PC-9 (cell line): ENCODE measurements around the gene IMMP2L.
"Not testable (repeated sequence)": the region's sequence is repeated elsewhere in the genome, so short reads cannot be mapped to it uniquely, and the experiment has no call there.

Experiments
- EZH2 ChIP-seq: fragments of 200-600 bp; sonication (generic); IDR thresholded peaks from 2 replicates; pipeline ENCODE4 v1.8.0; 2017; ENCODE audit warnings: antibody characterized with exemption, low read depth
- TF ChIP-seq, protein P1 (sequence below): fragments of 200-600 bp; sonication (generic); conservative IDR thresholded peaks from 2 replicates; pipeline ENCODE4 v1.6.1; 2017; ENCODE audit warnings: mixed run types, antibody characterized with exemption, mild to moderate bottlenecking, moderate library complexity

DNA sequence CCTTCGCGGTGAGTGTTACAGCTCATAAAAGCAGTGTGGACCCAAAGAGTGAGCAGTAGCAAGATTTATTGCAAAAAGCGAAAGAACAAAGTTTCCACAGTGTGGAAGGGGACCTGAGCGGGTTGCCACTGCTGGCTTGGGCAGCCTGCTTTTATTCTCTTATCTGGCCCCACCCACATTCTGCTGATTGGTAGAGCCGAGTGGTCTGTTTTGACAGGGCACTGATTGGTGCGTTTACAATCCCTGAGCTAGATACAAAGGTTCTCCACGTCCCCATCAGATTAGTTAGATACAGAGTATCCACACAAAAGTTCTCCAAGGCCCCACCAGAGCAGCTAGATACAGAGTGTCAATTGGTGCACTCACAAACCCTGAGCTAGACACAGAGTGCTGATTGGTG lies 18.9 kb upstream of the IMMP2L start:
- TF ChIP-seq, protein P1, sequence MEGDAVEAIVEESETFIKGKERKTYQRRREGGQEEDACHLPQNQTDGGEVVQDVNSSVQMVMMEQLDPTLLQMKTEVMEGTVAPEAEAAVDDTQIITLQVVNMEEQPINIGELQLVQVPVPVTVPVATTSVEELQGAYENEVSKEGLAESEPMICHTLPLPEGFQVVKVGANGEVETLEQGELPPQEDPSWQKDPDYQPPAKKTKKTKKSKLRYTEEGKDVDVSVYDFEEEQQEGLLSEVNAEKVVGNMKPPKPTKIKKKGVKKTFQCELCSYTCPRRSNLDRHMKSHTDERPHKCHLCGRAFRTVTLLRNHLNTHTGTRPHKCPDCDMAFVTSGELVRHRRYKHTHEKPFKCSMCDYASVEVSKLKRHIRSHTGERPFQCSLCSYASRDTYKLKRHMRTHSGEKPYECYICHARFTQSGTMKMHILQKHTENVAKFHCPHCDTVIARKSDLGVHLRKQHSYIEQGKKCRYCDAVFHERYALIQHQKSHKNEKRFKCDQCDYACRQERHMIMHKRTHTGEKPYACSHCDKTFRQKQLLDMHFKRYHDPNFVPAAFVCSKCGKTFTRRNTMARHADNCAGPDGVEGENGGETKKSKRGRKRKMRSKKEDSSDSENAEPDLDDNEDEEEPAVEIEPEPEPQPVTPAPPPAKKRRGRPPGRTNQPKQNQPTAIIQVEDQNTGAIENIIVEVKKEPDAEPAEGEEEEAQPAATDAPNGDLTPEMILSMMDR = not testable (repeated sequence)
- not testable (repeated sequence) for TF ChIP-seq EZH2
